NOMO-1 treated with DMSO at 0.1 percent for 48 hours (cell line): ENCODE results near the gene TSSK6.

ENCODE experiments used
- DNase-seq: peaks from one replicate; lab custom pipeline; 2025; ENCODE audit not compliant: unreplicated experiment; lab: John Stamatoyannopoulos, UW

Gene TSSK6

GRCh38 chr19:19465436-19466070 is 49.8 kb downstream of the TSSK6 start:
- no peak for DNase-seq

GRCh38 chr19:19464339-19465098 is 50.8 kb downstream of the TSSK6 start:
- DNase-seq: no peak
